CD8-positive, alpha-beta memory T cell (primary cell): Measurements from ENCODE around the gene NUP93. TPM values are rescaled to one million over a fixed set of nuclear protein-coding genes. Genes with fewer than 3 reads are reported as not detected.

ENCODE experiments used
- CTCF ChIA-PET: fragments of 350-600 bp; sonication (Branson Sonifier 250); formaldehyde crosslinking; loops from one replicate; lab custom pipeline; 2021; ENCODE audit warnings: antibody characterized with exemption; lab: Charles Lee
- POLR2A ChIA-PET: fragments of 350-600 bp; sonication (Branson Sonifier 250); formaldehyde crosslinking; loops from one replicate; lab custom pipeline; 2021; ENCODE audit warnings: antibody characterized with exemption; lab: Charles Lee
- DNase-seq, 5 donors: peaks; one replicate each; pipeline versions ENCODE4 v3.0.0 to v3.0.0-alpha.2; 2020 to 2022; ENCODE audit warnings: mixed read lengths in 1 of 5
- H3K27ac ChIP-seq: one replicate; pipeline ENCODE4 v1.7.0; 2013; ENCODE audit warnings: low read depth, mild to moderate bottlenecking, low read length, moderate library complexity
- H3K27me3 ChIP-seq: 2 replicates; pipeline ENCODE4 v1.7.0; 2013; ENCODE audit warnings: low read length, mild to moderate bottlenecking; ENCODE audit not compliant: insufficient read depth, poor library complexity, severe bottlenecking
- H3K36me3 ChIP-seq: 2 replicates; pipeline ENCODE4 v1.7.0; 2013; ENCODE audit warnings: mild to moderate bottlenecking, low read length, moderate library complexity; ENCODE audit not compliant: insufficient read depth
- H3K4me1 ChIP-seq: 2 replicates; pipeline ENCODE4 v1.7.0; 2013; ENCODE audit warnings: mild to moderate bottlenecking, low read length, moderate library complexity; ENCODE audit not compliant: insufficient read depth
- H3K4me3 ChIP-seq: 2 replicates; pipeline ENCODE4 v1.7.0; 2013; ENCODE audit warnings: mild to moderate bottlenecking, low read length
- H3K9me3 ChIP-seq: 2 replicates; pipeline ENCODE4 v1.7.0; 2013; ENCODE audit warnings: mild to moderate bottlenecking, low read length
- H3K27ac Mint-ChIP-seq, 8 donors: one replicate each; pipeline ENCODE4 v1.8.0; 2020 to 2021; ENCODE audit warnings: mixed read lengths in 8 of 8, mild to moderate bottlenecking in 6 of 8, inconsistent platforms in 3 of 8, moderate library complexity in 3 of 8
- H3K27me3 Mint-ChIP-seq, 2 donors: one replicate each; pipeline ENCODE4 v1.8.0; 2020 to 2021; ENCODE audit warnings: mixed read lengths in 2 of 2, mild to moderate bottlenecking in 1 of 2, moderate library complexity in 1 of 2
- H3K36me3 Mint-ChIP-seq, 3 donors: one replicate each; pipeline ENCODE4 v1.8.0; 2020 to 2021; ENCODE audit warnings: mixed read lengths in 3 of 3, inconsistent platforms in 1 of 3, mild to moderate bottlenecking in 1 of 3
- H3K4me1 Mint-ChIP-seq, 3 donors: one replicate each; pipeline ENCODE4 v1.8.0; 2020 to 2021; ENCODE audit warnings: mixed read lengths in 3 of 3, inconsistent platforms in 1 of 3, mild to moderate bottlenecking in 1 of 3
- H3K4me3 Mint-ChIP-seq, 7 donors: one replicate each; pipeline ENCODE4 v1.8.0; 2020 to 2021; ENCODE audit warnings: mixed read lengths in 7 of 7, mild to moderate bottlenecking in 6 of 7, moderate library complexity in 4 of 7, inconsistent platforms in 2 of 7
- H3K9me3 Mint-ChIP-seq, 5 donors: one replicate each; pipeline ENCODE4 v1.8.0; 2020 to 2022; ENCODE audit warnings: mixed read lengths in 5 of 5, mild to moderate bottlenecking in 3 of 5, moderate library complexity in 2 of 5, inconsistent platforms in 1 of 5
- polyA plus RNA-seq: library from polyadenylated mRNA; unstranded; fragments of 300-500 nt; fragmentation: Illumina TruSeq; gene quantifications from one replicate; pipeline ENCODE4 v1.2.3, GENCODE V29; 2021
- total RNA-seq, 2 experiments: library from RNA; stranded (reverse); gene quantifications; one replicate each; pipeline ENCODE4 v1.2.3, GENCODE V29; 2021

The NUP93 gene
- total and polyA plus RNA-seq, 3 experiments from 2014 or later = 93.8 to 155 (median 153) TPM

GRCh38 chr16:56838622-56839337 lies 108.9 kb downstream of the NUP93 start:
- H3K4me1 Mint-ChIP-seq = peaks cover 0 to 10% (median 0%) of the 10 kb centered on the region in 3 donors
- no peak for DNase-seq
- H3K4me3 ChIP-seq = no peak overlapping the region
- peaks cover 14% of the 10 kb centered on the region for H3K36me3 ChIP-seq
- no peak overlapping the region for H3K27ac ChIP-seq
- H3K4me3 Mint-ChIP-seq = no peak overlapping the region
- peak overlapping the region in 1 of 8 donors; percentile 40 for H3K27ac Mint-ChIP-seq
- no peaks in the 10 kb centered on the region for H3K9me3 Mint-ChIP-seq
- ChIA-PET CTCF (interaction anchor here (0.6 to 1.3 kb wide), 3 partner anchors 23 to 46 kb away, joined by 3 to 4 read pairs (median 3); no protein-coding TSS in a partner anchor), POLR2A (interaction anchor here (0.6 to 0.7 kb wide), 2 partner anchors 146 to 296 kb away, joined by 3 to 8 read pairs; no protein-coding TSS in a partner anchor)
- no peaks in the 10 kb centered on the region for H3K27me3 ChIP-seq
- H3K4me1 ChIP-seq = no peaks in the 10 kb centered on the region
- H3K9me3 ChIP-seq = no peaks in the 10 kb centered on the region
- peaks cover 4 to 94% (median 29%) of the 10 kb centered on the region in 3 donors for H3K36me3 Mint-ChIP-seq
- no peaks in the 10 kb centered on the region for H3K27me3 Mint-ChIP-seq

- Mint-ChIP-seq H3K4me1 (peaks cover 0 to 10% (median 0%) of the 10 kb centered on the region in 3 donors), H3K27ac (peak overlapping the region in 5 of 8 donors; percentile 6 to 71 (median 17)), H3K9me3 (no peaks in the 10 kb centered on the region), H3K36me3 (peaks cover 4 to 90% (median 34%) of the 10 kb centered on the region in 3 donors), H3K27me3 (no peaks in the 10 kb centered on the region), H3K4me3 (no peak overlapping the region)
- Histone ChIP-seq H3K4me1 (no peaks in the 10 kb centered on the region), H3K27ac (no peak overlapping the region), H3K9me3 (no peaks in the 10 kb centered on the region), H3K4me3 (no peak overlapping the region), H3K36me3 (peaks cover 5% of the 10 kb centered on the region), H3K27me3 (no peaks in the 10 kb centered on the region)
- DNase-seq = no peak
- POLR2A ChIA-PET = no interaction called here
- CTCF ChIA-PET = no interaction called here
These were observed 111.3 kb downstream of the NUP93 start for GRCh38 chr16:56841233-56841632.

- H3K9me3 Mint-ChIP-seq = no peaks in the 10 kb centered on the region
- no peaks in the 10 kb centered on the region for H3K27me3 Mint-ChIP-seq
- H3K36me3 ChIP-seq = peaks cover 5% of the 10 kb centered on the region
- H3K9me3 ChIP-seq = no peaks in the 10 kb centered on the region
- H3K4me1 Mint-ChIP-seq = peaks cover 0 to 12% (median under 1%) of the 10 kb centered on the region in 3 donors
- no peaks in the 10 kb centered on the region for H3K27me3 ChIP-seq
- H3K4me3 ChIP-seq = no peak overlapping the region
- ChIA-PET POLR2A (no interaction called here), CTCF (no interaction called here)
- H3K4me1 ChIP-seq = no peaks in the 10 kb centered on the region
- no peak overlapping the region for H3K27ac ChIP-seq
- DNase-seq = no peak
- H3K4me3 Mint-ChIP-seq = no peak overlapping the region
- H3K36me3 Mint-ChIP-seq = peaks cover 4 to 86% (median 34%) of the 10 kb centered on the region in 3 donors
- H3K27ac Mint-ChIP-seq = peak overlapping the region in 4 of 8 donors; percentile 6 to 67 (median 36)
These were observed 111.7 kb downstream of the NUP93 start for GRCh38 chr16:56841659-56842058.

GRCh38 chr16:56842133-56842532 lies 112.2 kb downstream of the NUP93 start:
- ChIA-PET CTCF (interaction anchor here (1.1 kb wide), 1 partner anchor 12 kb away, joined by 3 read pairs; no protein-coding TSS in a partner anchor), POLR2A (no interaction called here)
- H3K36me3 Mint-ChIP-seq = peaks cover 4 to 81% (median 34%) of the 10 kb centered on the region in 3 donors
- H3K9me3 Mint-ChIP-seq = no peaks in the 10 kb centered on the region
- H3K27ac Mint-ChIP-seq = no peak overlapping the region
- H3K4me3 Mint-ChIP-seq = no peak overlapping the region
- no peak for DNase-seq
- peaks cover 4 to 17% (median 6%) of the 10 kb centered on the region in 3 donors for H3K4me1 Mint-ChIP-seq
- Histone ChIP-seq H3K27me3 (no peaks in the 10 kb centered on the region), H3K9me3 (no peaks in the 10 kb centered on the region), H3K36me3 (peaks cover 5% of the 10 kb centered on the region), H3K4me3 (no peak overlapping the region), H3K4me1 (no peaks in the 10 kb centered on the region), H3K27ac (no peak overlapping the region)
- no peaks in the 10 kb centered on the region for H3K27me3 Mint-ChIP-seq

GRCh38 chr16:56844056-56844455 lies 114.1 kb downstream of the NUP93 start:
- H3K27ac Mint-ChIP-seq = peak overlapping the region in 1 of 8 donors; percentile 71
- Histone ChIP-seq H3K4me3 (no peak overlapping the region), H3K27ac (no peak overlapping the region), H3K27me3 (no peaks in the 10 kb centered on the region), H3K4me1 (no peaks in the 10 kb centered on the region), H3K9me3 (no peaks in the 10 kb centered on the region), H3K36me3 (peaks cover 5% of the 10 kb centered on the region)
- DNase-seq = no peak
- H3K36me3 Mint-ChIP-seq = peaks cover 4 to 63% (median 26%) of the 10 kb centered on the region in 3 donors
- H3K4me1 Mint-ChIP-seq = peaks cover 13 to 29% (median 16%) of the 10 kb centered on the region in 3 donors
- H3K4me3 Mint-ChIP-seq = no peak overlapping the region
- no peaks in the 10 kb centered on the region for H3K27me3 Mint-ChIP-seq
- POLR2A ChIA-PET = no interaction called here
- CTCF ChIA-PET = interaction anchor here (1.5 kb wide), 1 partner anchor 25 kb away, joined by 3 read pairs; no protein-coding TSS in a partner anchor
- no peaks in the 10 kb centered on the region for H3K9me3 Mint-ChIP-seq

- no peaks in the 10 kb centered on the region for H3K9me3 Mint-ChIP-seq
- CTCF ChIA-PET = interaction anchor here (0.8 kb wide), 1 partner anchor 22 kb away, joined by 3 read pairs; no protein-coding TSS in a partner anchor
- DNase-seq = peak in 1 of 5 donors; percentile 44
- peak overlapping the region in 5 of 7 donors; percentile 36 to 61 (median 59) for H3K4me3 Mint-ChIP-seq
- Histone ChIP-seq H3K36me3 (no peaks in the 10 kb centered on the region), H3K27me3 (no peaks in the 10 kb centered on the region), H3K9me3 (no peaks in the 10 kb centered on the region), H3K4me3 (no peak overlapping the region), H3K27ac (no peak overlapping the region), H3K4me1 (no peaks in the 10 kb centered on the region)
- POLR2A ChIA-PET = interaction anchor here (1.2 kb wide), 1 partner anchor 13 kb away, joined by 3 read pairs; no protein-coding TSS in a partner anchor
- H3K27me3 Mint-ChIP-seq = no peaks in the 10 kb centered on the region
- H3K4me1 Mint-ChIP-seq = peaks cover 16 to 27% (median 17%) of the 10 kb centered on the region in 3 donors
- peak overlapping the region; percentile 48 to 94 (median 84) for H3K27ac Mint-ChIP-seq
- H3K36me3 Mint-ChIP-seq = peaks cover 0 to 33% (median 13%) of the 10 kb centered on the region in 3 donors
These were observed 117.4 kb downstream of the NUP93 start for GRCh38 chr16:56847173-56847910.

GRCh38 chr16:56848029-56848936 lies 118.4 kb downstream of the NUP93 start:
- H3K4me1 ChIP-seq = no peaks in the 10 kb centered on the region
- CTCF ChIA-PET = interaction anchor here (0.8 kb wide), 1 partner anchor 21 kb away, joined by 3 read pairs; no protein-coding TSS in a partner anchor
- Mint-ChIP-seq H3K27ac (peak overlapping the region in 5 of 8 donors; percentile 2 to 94 (median 72)), H3K4me3 (peak overlapping the region in 1 of 7 donors; percentile 59), H3K36me3 (peaks cover 0 to 25% (median 9%) of the 10 kb centered on the region in 3 donors), H3K27me3 (peaks cover 0 to 1% of the 10 kb centered on the region in 2 donors), H3K4me1 (peaks cover 16 to 27% (median 17%) of the 10 kb centered on the region in 3 donors), H3K9me3 (no peaks in the 10 kb centered on the region)
- no peak overlapping the region for H3K27ac ChIP-seq
- H3K4me3 ChIP-seq = no peak overlapping the region
- H3K36me3 ChIP-seq = no peaks in the 10 kb centered on the region
- POLR2A ChIA-PET = interaction anchor here (1.2 kb wide), 1 partner anchor 12 kb away, joined by 3 read pairs; no protein-coding TSS in a partner anchor
- no peaks in the 10 kb centered on the region for H3K9me3 ChIP-seq
- DNase-seq = peak in 1 of 5 donors; percentile 9
- H3K27me3 ChIP-seq = no peaks in the 10 kb centered on the region
